MCF 10A (cell line): Measurements from ENCODE around the gene BHLHA9. TPM values are rescaled to one million over a fixed set of nuclear protein-coding genes. Genes with fewer than 3 reads are reported as not detected.

Source experiments
- BruUV-seq: library from RNA; stranded (reverse); fragments of 400-500 nt; replicated peaks from 2 replicates; lab custom pipeline; 2021; lab: Mats Ljungman, UMichigan
- CTCF ChIA-PET: fragments of 300-600 bp; sonication (Branson Sonifier 250); formaldehyde crosslinking; extraction: SDS; loops from one replicate; lab custom pipeline; 2021; ENCODE audit warnings: antibody characterized with exemption, inconsistent platforms; lab: Yijun Ruan, JAX
- POLR2A ChIA-PET: fragments of 300-600, 350-650 bp; sonication (Branson Sonifier 250); formaldehyde crosslinking; extraction: SDS; loops from one replicate; lab custom pipeline; 2020; ENCODE audit warnings: antibody characterized with exemption, inconsistent platforms; lab: Yijun Ruan, JAX
- DNase-seq: peaks from one replicate; pipeline ENCODE4 v3.0.0-alpha.2; 2018; ENCODE audit not compliant: unreplicated experiment
- H3K27ac Mint-ChIP-seq: one replicate; pipeline ENCODE4 v1.8.0; 2022; ENCODE audit warnings: mild to moderate bottlenecking, low read depth, mixed read lengths; ENCODE audit not compliant: unreplicated experiment
- H3K27me3 Mint-ChIP-seq: one replicate; pipeline ENCODE4 v1.8.0; 2022; ENCODE audit warnings: mixed read lengths; ENCODE audit not compliant: insufficient read depth, unreplicated experiment
- H3K36me3 Mint-ChIP-seq: one replicate; pipeline ENCODE4 v1.8.0; 2022; ENCODE audit warnings: mild to moderate bottlenecking, moderate library complexity, mixed read lengths; ENCODE audit not compliant: insufficient read depth, unreplicated experiment
- H3K4me1 Mint-ChIP-seq: one replicate; pipeline ENCODE4 v1.8.0; 2022; ENCODE audit warnings: mixed read lengths; ENCODE audit not compliant: insufficient read depth, unreplicated experiment
- H3K4me3 Mint-ChIP-seq: one replicate; pipeline ENCODE4 v1.8.0; 2022; ENCODE audit warnings: mild to moderate bottlenecking, moderate library complexity, mixed read lengths; ENCODE audit not compliant: unreplicated experiment
- H3K9me3 Mint-ChIP-seq: one replicate; pipeline ENCODE4 v1.8.0; 2022; ENCODE audit warnings: mixed read lengths; ENCODE audit not compliant: unreplicated experiment
- intact Hi-C: fragments of 100-400 bp; cut with micrococcal nuclease; formaldehyde crosslinking; loops from 2 replicates; pipeline ENCODE4 v1.14.1; 2022
- total RNA-seq: library from RNA; stranded (reverse); gene quantifications from 2 replicates; pipeline ENCODE4 v1.2.3, GENCODE V29; 2022
- TF ChIP-seq, protein P1 (sequence below): fragments of 200-600 bp; IDR thresholded peaks from one replicate; pipeline ENCODE4 v1.8.0; 2022; ENCODE audit warnings: antibody characterized with exemption, mild to moderate bottlenecking; ENCODE audit not compliant: unreplicated experiment

BHLHA9 gene
- total RNA-seq, 1 experiment from 2014 or later: not detected

DNA sequence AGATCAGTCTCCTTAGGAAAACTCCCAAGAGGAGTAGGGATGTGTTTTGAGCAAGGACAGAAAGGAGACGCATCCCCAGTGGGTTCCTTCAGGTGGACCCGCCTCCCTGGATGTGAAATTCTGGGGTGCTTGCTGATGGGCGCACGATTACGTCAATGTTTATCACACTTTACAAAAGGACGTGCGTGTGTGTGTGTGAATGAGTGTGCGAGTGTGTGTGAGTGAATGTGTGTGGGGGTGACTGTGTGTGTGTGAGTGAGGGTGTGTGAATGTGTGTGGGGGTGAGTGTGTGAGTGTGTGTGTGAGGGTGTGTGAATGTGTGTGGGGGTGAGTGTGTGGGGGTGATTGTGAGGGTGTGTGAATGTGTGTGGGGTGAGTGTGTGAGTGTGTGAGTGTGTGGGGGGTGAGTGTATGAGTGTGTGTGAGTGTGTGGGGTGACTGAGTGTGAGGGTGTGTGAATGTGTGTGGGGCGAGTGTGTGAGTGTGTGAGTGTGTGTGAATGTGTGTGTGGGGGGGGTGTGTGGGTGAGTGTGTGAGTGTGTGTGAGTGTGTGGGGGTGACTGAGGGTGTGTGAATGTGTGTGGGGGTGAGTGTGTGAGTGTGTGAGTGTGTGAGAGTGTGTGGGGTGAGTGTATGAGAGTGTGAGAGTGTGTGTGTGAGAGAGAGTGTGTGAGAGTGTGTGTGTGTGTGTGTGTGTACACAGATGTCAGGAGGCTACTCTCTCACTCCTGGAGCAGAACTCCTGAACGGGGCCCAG is 5.1 kb downstream of the BHLHA9 start:
- H3K4me1 Mint-ChIP-seq: no peaks in the 10 kb centered on the region
- intact Hi-C loops: no loop called here
- no peaks in the 10 kb centered on the region for H3K9me3 Mint-ChIP-seq
- no TSS peak for BruUV-seq
- H3K27me3 Mint-ChIP-seq: no peaks in the 10 kb centered on the region
- DNase-seq: no peak
- CTCF ChIA-PET: no interaction called here
- POLR2A ChIA-PET: no interaction called here
- H3K27ac Mint-ChIP-seq: no peak overlapping the region
- TF ChIP-seq, protein P1, sequence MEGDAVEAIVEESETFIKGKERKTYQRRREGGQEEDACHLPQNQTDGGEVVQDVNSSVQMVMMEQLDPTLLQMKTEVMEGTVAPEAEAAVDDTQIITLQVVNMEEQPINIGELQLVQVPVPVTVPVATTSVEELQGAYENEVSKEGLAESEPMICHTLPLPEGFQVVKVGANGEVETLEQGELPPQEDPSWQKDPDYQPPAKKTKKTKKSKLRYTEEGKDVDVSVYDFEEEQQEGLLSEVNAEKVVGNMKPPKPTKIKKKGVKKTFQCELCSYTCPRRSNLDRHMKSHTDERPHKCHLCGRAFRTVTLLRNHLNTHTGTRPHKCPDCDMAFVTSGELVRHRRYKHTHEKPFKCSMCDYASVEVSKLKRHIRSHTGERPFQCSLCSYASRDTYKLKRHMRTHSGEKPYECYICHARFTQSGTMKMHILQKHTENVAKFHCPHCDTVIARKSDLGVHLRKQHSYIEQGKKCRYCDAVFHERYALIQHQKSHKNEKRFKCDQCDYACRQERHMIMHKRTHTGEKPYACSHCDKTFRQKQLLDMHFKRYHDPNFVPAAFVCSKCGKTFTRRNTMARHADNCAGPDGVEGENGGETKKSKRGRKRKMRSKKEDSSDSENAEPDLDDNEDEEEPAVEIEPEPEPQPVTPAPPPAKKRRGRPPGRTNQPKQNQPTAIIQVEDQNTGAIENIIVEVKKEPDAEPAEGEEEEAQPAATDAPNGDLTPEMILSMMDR: no peak
- H3K36me3 Mint-ChIP-seq: no peaks in the 10 kb centered on the region
- H3K4me3 Mint-ChIP-seq: no peak overlapping the region

DNA sequence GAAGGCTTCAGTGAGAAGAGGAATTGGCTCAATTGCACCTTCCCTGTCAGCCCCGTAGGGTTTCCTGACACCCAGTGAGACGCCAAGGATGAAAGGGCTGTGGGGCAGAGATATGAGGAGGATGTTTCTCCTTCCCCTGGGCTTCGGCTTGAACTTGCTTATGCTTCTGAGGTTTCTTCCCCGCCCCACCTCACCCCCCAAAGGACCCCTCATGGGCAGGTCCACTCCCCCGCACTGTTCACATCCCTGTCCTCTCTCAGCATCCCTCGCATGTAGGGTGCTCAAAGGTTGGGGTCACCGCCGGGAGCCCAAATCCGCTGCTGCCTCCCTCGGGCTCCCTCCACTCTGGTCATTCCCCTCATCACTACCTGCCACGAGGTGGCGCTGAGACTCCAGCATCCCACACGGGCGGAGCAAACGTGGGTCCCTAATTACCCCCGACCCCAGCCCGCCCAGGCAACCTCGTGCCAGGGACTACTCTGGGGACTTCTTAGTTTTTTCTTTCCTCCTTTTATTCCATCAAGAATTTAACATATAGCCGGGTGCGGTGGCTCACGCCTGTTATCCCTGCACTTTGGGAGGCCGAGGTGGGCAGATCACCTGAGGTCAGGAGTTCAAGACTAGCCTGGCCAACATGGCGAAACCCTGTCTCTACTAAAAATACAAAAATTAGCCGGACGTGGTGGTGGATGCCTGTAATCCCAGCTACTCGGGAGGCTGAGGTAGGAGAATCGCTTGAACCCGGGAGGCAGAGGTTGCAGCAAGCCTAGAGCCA is 5.9 kb downstream of the BHLHA9 start:
- Mint-ChIP-seq H3K27me3 (no peaks in the 10 kb centered on the region), H3K9me3 (no peaks in the 10 kb centered on the region), H3K4me1 (no peaks in the 10 kb centered on the region), H3K27ac (no peak overlapping the region), H3K4me3 (no peak overlapping the region), H3K36me3 (no peaks in the 10 kb centered on the region)
- peak; percentile 58 for DNase-seq
- ChIA-PET POLR2A (no interaction called here), CTCF (interaction anchor here (0.6 to 1.4 kb wide), 2 partner anchors 84 to 240 kb away, joined by 4 to 5 read pairs; partner anchors contain the start of gene INPP5K)
- intact Hi-C loops: loop anchor here (1.0 to 2.0 kb wide), 2 partner anchors 57 to 240 kb away; partner anchors contain the start of gene INPP5K
- TF ChIP-seq, protein P1: peak; percentile 82
- BruUV-seq: no TSS peak

DNA sequence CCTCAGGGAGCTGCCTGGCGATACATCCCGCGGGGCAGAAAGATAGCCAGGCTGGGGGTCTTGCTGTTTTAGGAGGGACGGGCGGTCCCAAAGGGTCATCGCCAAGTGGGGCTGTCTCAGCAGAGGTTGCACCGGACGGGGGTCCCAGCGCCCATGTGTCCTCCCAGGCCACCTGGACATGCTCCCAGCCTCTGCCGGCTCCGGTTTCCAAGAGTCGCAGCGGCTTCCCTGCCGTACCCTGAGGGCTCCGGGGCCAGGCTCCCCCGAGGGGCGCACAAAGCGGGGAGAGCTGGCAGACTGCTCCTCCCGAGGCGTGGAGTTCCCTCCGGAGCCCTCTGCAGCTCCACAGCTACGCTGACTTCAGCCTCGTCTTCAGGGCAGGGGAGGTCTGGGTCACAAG is 10.4 kb downstream of the BHLHA9 start:
- DNase-seq: no peak
- H3K9me3 Mint-ChIP-seq: no peaks in the 10 kb centered on the region
- no peaks in the 10 kb centered on the region for H3K36me3 Mint-ChIP-seq
- TF ChIP-seq, protein P1: no peak
- BruUV-seq: no TSS peak
- intact Hi-C loops: no loop called here
- no peaks in the 10 kb centered on the region for H3K4me1 Mint-ChIP-seq
- H3K4me3 Mint-ChIP-seq: no peak overlapping the region
- H3K27me3 Mint-ChIP-seq: no peaks in the 10 kb centered on the region
- ChIA-PET POLR2A (interaction anchor here (0.9 to 1.5 kb wide), 2 partner anchors 12 to 74 kb away, joined by 3 to 4 read pairs; no protein-coding TSS in a partner anchor), CTCF (interaction anchor here (0.9 kb wide), 1 partner anchor 11 kb away, joined by 3 read pairs; no protein-coding TSS in a partner anchor)
- H3K27ac Mint-ChIP-seq: no peak overlapping the region
